Pancreas (tissue), 10 donors: Measurements from ENCODE around the gene SMYD3. TPM values are rescaled to one million over a fixed set of nuclear protein-coding genes. Genes with fewer than 3 reads are reported as not detected.

Experiments
- ATAC-seq, 4 donors: fragments of 200-7000 bp; cut with Tn5 transposase; one replicate each; pipeline versions ENCODE4 v1.8.0 to v1.9.1; 2020; ENCODE audit warnings: mild to moderate bottlenecking in 4 of 4, moderate library complexity in 4 of 4
- DNase-seq, 6 donors: peaks; one replicate each; pipeline ENCODE4 v3.0.0-alpha.2; 2020
- FAIRE-seq: peaks from 2 replicates; lab custom pipeline; 2012; peaks lifted over from hg19 to GRCh38; lab: Jason Lieb, UNC
- H3K27ac ChIP-seq, 4 donors: fragments of 200-600 bp; sonication (generic); 1 replicate in 3 of 4; 2 replicates in 1 of 4; pipeline versions ENCODE4 v1.5.0 to v1.8.0; 2020
- H3K27me3 ChIP-seq, 4 donors: fragments of 200-600 bp; one replicate each; pipeline ENCODE4 v1.8.0; 2021
- H3K36me3 ChIP-seq, 3 donors: fragments of 200-600 bp; sonication (generic) in 1 of 3; one replicate each; pipeline versions ENCODE4 v1.5.0 to v1.8.0; 2020 to 2021
- H3K4me1 ChIP-seq, 3 donors: fragments of 200-600 bp; one replicate each; pipeline ENCODE4 v1.8.0; 2021
- H3K4me3 ChIP-seq, 4 donors: fragments of 200-600 bp; sonication (generic) in 2 of 4; one replicate each; pipeline versions ENCODE4 v1.5.0 to v1.8.0; 2020 to 2021
- H3K9me3 ChIP-seq, 4 donors: fragments of 200-600 bp; one replicate each; pipeline ENCODE4 v1.8.0; 2021
- CTCF ChIP-seq, 4 donors: fragments of 200-600 bp; sonication (generic) in 3 of 4; IDR thresholded peaks; one replicate each; pipeline versions ENCODE4 v1.5.0 to v1.8.0; 2021; ENCODE audit warnings: antibody characterized with exemption in 4 of 4
- WGBS, 2 donors: extraction: QIAGEN DNeasy Blood & Tissue Kit; methylation state at CpG; one replicate each; pipeline ENCODE4 v1.1.7; 2013; 5-methylcytosine and 5-hydroxymethylcytosine counted together
- intact Hi-C, 3 donors: fragments of 100-400 bp; cut with DNase I; formaldehyde crosslinking; loops; one replicate each; pipeline versions ENCODE4 v1.11.1 to v1.14.2; 2022
- polyA plus RNA-seq, 2 donors: library from polyadenylated mRNA; stranded (reverse); fragments of 200-250 nt; gene quantifications; one replicate each; pipeline ENCODE4 v1.2.3, GENCODE V29; 2013
- total RNA-seq, 6 donors: library from RNA; stranded (reverse); fragmentation: NEBNext Ultra II Directional in 4 of 6; extraction: Animal tissue kit (Norgen Biotek cat#: 25700) in 4 of 6; gene quantifications; one replicate each; pipeline versions ENCODE4 v1.2.1 to v1.2.4, GENCODE V29; 2021 to 2023
- donor health status: healthy with polysubstance abuse.
- donor health status: DM: no; HTN: no; CAD: no; lungs with moderate emphysema.
- donor health status: DM: no; HTN: no; CAD: no.
- donor health status: control.
- donor health status: control.
- donor health status: Bipolar disorder and iron deficiency.
- donor health status: DM: yes; HTN: yes; CAD: no.
- donor health status: DM: no; HTN: no; CAD: no.
- donor health status: DM: no; HTN: no; CAD: no.
- donor health status: DM: yes; HTN: yes; CAD: no.

The SMYD3 gene
- total and polyA plus RNA-seq, 8 donors: 4.6 to 10.5 (median 6.7) TPM

GRCh38 chr1:245710961-245711903, 795.8 kb downstream of the SMYD3 start:
- intact Hi-C loops: no loop called here
- no peak for FAIRE-seq
- H3K36me3 ChIP-seq: no peaks in the 10 kb centered on the region
- H3K27ac ChIP-seq: no peak overlapping the region
- H3K4me3 ChIP-seq: no peak overlapping the region
- no peaks in the 10 kb centered on the region for H3K4me1 ChIP-seq
- TF ChIP-seq CTCF (IDR thresholded peaks at IDR 0.05): no peak
- ATAC-seq: no peak
- no peaks in the 10 kb centered on the region for H3K27me3 ChIP-seq
- DNase-seq: no peak
- 65 to 66% methylated on average over 30 of the region's 30 CpGs for WGBS, 2 donors
- no peaks in the 10 kb centered on the region for H3K9me3 ChIP-seq

GRCh38 chr1:245707941-245708340, 799.1 kb downstream of the SMYD3 start:
- intact Hi-C loops: no loop called here
- FAIRE-seq (no peak), ATAC-seq (no peak), DNase-seq (no peak)
- WGBS, 2 donors: 79 to 90% methylated on average over 5 of the region's 5 CpGs
- no peaks in the 10 kb centered on the region for H3K4me1 ChIP-seq
- H3K27ac ChIP-seq: no peak overlapping the region
- TF ChIP-seq CTCF (IDR thresholded peaks at IDR 0.05): no peak
- H3K36me3 ChIP-seq: no peaks in the 10 kb centered on the region
- H3K4me3 ChIP-seq: no peak overlapping the region
- no peaks in the 10 kb centered on the region for H3K27me3 ChIP-seq
- no peaks in the 10 kb centered on the region for H3K9me3 ChIP-seq

GRCh38 chr1:245704765-245705164, 802.3 kb downstream of the SMYD3 start:
- DNase-seq (no peak), ATAC-seq (no peak), FAIRE-seq (no peak)
- intact Hi-C loops: no loop called here
- H3K4me1 ChIP-seq: no peaks in the 10 kb centered on the region
- no peak overlapping the region for H3K27ac ChIP-seq
- no peak for TF ChIP-seq CTCF (IDR thresholded peaks at IDR 0.05)
- H3K9me3 ChIP-seq: no peaks in the 10 kb centered on the region
- H3K4me3 ChIP-seq: no peak overlapping the region
- no peaks in the 10 kb centered on the region for H3K27me3 ChIP-seq
- H3K36me3 ChIP-seq: no peaks in the 10 kb centered on the region
- 74 to 89% methylated on average over 7 of the region's 7 CpGs for WGBS, 2 donors

- H3K27ac ChIP-seq: no peak overlapping the region
- DNase-seq: no peak
- H3K4me1 ChIP-seq: no peaks in the 10 kb centered on the region
- no peaks in the 10 kb centered on the region for H3K36me3 ChIP-seq
- H3K27me3 ChIP-seq: no peaks in the 10 kb centered on the region
- FAIRE-seq: no peak
- H3K4me3 ChIP-seq: no peak overlapping the region
- no peak for ATAC-seq
- no peak for TF ChIP-seq CTCF (IDR thresholded peaks at IDR 0.05)
- intact Hi-C loops: no loop called here
- no peaks in the 10 kb centered on the region for H3K9me3 ChIP-seq
- 69 to 75% methylated on average over 6 of the region's 6 CpGs for WGBS, 2 donors
These were observed 802.7 kb downstream of the SMYD3 start for GRCh38 chr1:245704341-245704740.

GRCh38 chr1:245702346-245702745, 804.7 kb downstream of the SMYD3 start:
- H3K9me3 ChIP-seq: no peaks in the 10 kb centered on the region
- TF ChIP-seq CTCF (IDR thresholded peaks at IDR 0.05): no peak
- H3K4me1 ChIP-seq: no peaks in the 10 kb centered on the region
- FAIRE-seq (no peak), ATAC-seq (no peak), DNase-seq (no peak)
- H3K27me3 ChIP-seq: no peaks in the 10 kb centered on the region
- WGBS, 2 donors: 90 to 95% methylated on average over 13 of the region's 13 CpGs
- intact Hi-C loops: no loop called here
- H3K36me3 ChIP-seq: no peaks in the 10 kb centered on the region
- H3K27ac ChIP-seq: no peak overlapping the region
- H3K4me3 ChIP-seq: no peak overlapping the region
